GM23248 (cell line): ENCODE measurements around the gene MBNL1.

Experiments used
- EZH2 ChIP-seq: fragments of 200-600 bp; sonication (generic); IDR thresholded peaks from 2 replicates; pipeline ENCODE4 v1.6.1; 2018; ENCODE audit warnings: antibody characterized with exemption, mild to moderate bottlenecking; ENCODE audit not compliant: insufficient read depth, poor library complexity, severe bottlenecking
- EZH2phosphoT487 ChIP-seq: fragments of 200-600 bp; sonication (generic); IDR thresholded peaks from 2 replicates; pipeline ENCODE4 v1.6.1; 2018; ENCODE audit warnings: antibody characterized with exemption, moderate library complexity, mild to moderate bottlenecking, low read depth; ENCODE audit not compliant: insufficient read depth

GRCh38 chr3:152460936-152461335 is 192.2 kb downstream of the MBNL1 start:
- TF ChIP-seq EZH2phosphoT487: no peak
- TF ChIP-seq EZH2: no peak
